ENCODE data around the gene HOXC9. TPM values are rescaled to one million over a fixed set of nuclear protein-coding genes. Genes with fewer than 3 reads are reported as not detected.

HOXC9 gene
- total and polyA plus RNA-seq, 2 of the 8 experiments (the other 6 are each of a cell fraction or from before 2014, with no cell fraction given), result not detected

- H3K4me2 ChIP-seq (ENCODE audit: insufficient read depth in 1 of 2, low read depth in 2 of 2, low read length in 2 of 2), result no peak overlapping the region
- no peak overlapping the region for H4K91ac ChIP-seq (replicated peaks; ENCODE audit: insufficient read length, low read length)
- H3K4me1 ChIP-seq (replicated peaks in 1 of 4; ENCODE audit: control insufficient read depth in 3 of 4, insufficient read depth in 4 of 4, low read length in 3 of 4), result peaks cover 0 to 12% (median 4%) of the 10 kb centered on the region in 4 experiments; a peak in 6 of 7 replicates
- H2AK5ac ChIP-seq (ENCODE audit: low read depth, low read length), result peak overlapping the region; percentile 60
- H2BK15ac ChIP-seq (ENCODE audit: low read length), result no peak overlapping the region; the same call in 1 of the 2 replicates
- H3K27ac ChIP-seq (ENCODE audit: low read depth, low read length), result no peak overlapping the region
- no peak overlapping the region for H2BK20ac ChIP-seq (ENCODE audit: low read length)
- H4K20me1 ChIP-seq (replicated peaks in 1 of 2; ENCODE audit: control insufficient read depth in 1 of 2, insufficient read depth in 2 of 2, low read length in 2 of 2), result peaks cover 10 to 31% of the 10 kb centered on the region in 2 experiments
- ChIA-PET POLR2A (ENCODE audit: partially characterized antibody) (interaction anchor here (0.8 to 1.5 kb wide), 2 partner anchors 21 to 36 kb away, joined by 4 read pairs; partner anchors contain the start of genes HOXC10 and HOXC9), CTCF (ENCODE audit: partially characterized antibody) (interaction anchor here (0.7 to 12.5 kb wide), 11 partner anchors 10 to 189 kb away, joined by 3 to 172 read pairs (median 4); partner anchors contain the start of genes HOXC11, HOXC5 and HOXC8)
- no peak overlapping the region for H4K5ac ChIP-seq (ENCODE audit: insufficient read length, low read depth, low read length)
- no peak overlapping the region for H3K18ac ChIP-seq (ENCODE audit: extremely low read depth, low read length)
- H2AFZ ChIP-seq (ENCODE audit: low read length), result no peak overlapping the region
- peaks cover 95 to 100% (median 100%) of the 10 kb centered on the region in 4 experiments for H3K27me3 ChIP-seq (replicated peaks in 1 of 4; ENCODE audit: control insufficient read depth in 3 of 4, extremely low read depth in 1 of 4, insufficient read depth in 3 of 4, low read length in 3 of 4)
- H3K79me1 ChIP-seq (ENCODE audit: low read depth, low read length), result no peaks in the 10 kb centered on the region
- H3K9me3 ChIP-seq (ENCODE audit: insufficient read depth in 2 of 2, low read depth in 1 of 2, low read length in 1 of 2), result no peaks in the 10 kb centered on the region
- no peak overlapping the region for H4K8ac ChIP-seq (ENCODE audit: extremely low read depth, insufficient read depth, low read length)
- H3K4me3 ChIP-seq (ENCODE audit: extremely low read depth in 1 of 4, insufficient read depth in 2 of 4, low read depth in 3 of 4, low read length in 4 of 4), result no peak overlapping the region
- FAIRE-seq (no peak), DNase-seq (ENCODE audit: low read depth in 1 of 2, low spot score in 2 of 2) (no peak)
- H3K56ac ChIP-seq (replicated peaks; ENCODE audit: insufficient read length, low read depth, low read length), result no peak overlapping the region
- H2BK120ac ChIP-seq (replicated peaks; ENCODE audit: low read depth, low read length), result no peak overlapping the region
- no peaks in the 10 kb centered on the region; a peak in 1 of 8 replicates for H3K36me3 ChIP-seq (ENCODE audit: control insufficient read depth in 2 of 4, insufficient read depth in 4 of 4, low read length in 3 of 4)
- H2BK12ac ChIP-seq (ENCODE audit: low read depth, low read length), result peak overlapping the region; percentile 60; the same call in 1 of the 2 replicates
- no peak overlapping the region for H3K14ac ChIP-seq (ENCODE audit: insufficient read length)
- H2BK5ac ChIP-seq (ENCODE audit: low read depth, low read length), result no peak overlapping the region
- H3K9ac ChIP-seq (replicated peaks in 1 of 4; ENCODE audit: extremely low read depth in 1 of 4, low read depth in 3 of 4, low read length in 3 of 4), result no peak overlapping the region
- H3K4ac ChIP-seq (replicated peaks; ENCODE audit: insufficient read length, low read depth, low read length), result no peak overlapping the region
- H3K79me2 ChIP-seq (ENCODE audit: control insufficient read depth in 1 of 2, insufficient read depth in 2 of 2, low read length in 2 of 2), result no peaks in the 10 kb centered on the region
- no peak overlapping the region for H3K23ac ChIP-seq (ENCODE audit: insufficient read length)
- peaks cover 3% of the 10 kb centered on the region; the same call in 1 of the 2 replicates for H3K23me2 ChIP-seq (ENCODE audit: low read depth, low read length)
- 29% methylated on average over 23 of the region's 23 CpGs; no CpG with 5 or more reads in 1 of the 2 experiments for WGBS, 2 experiments (ENCODE audit: extremely low coverage in 1 of 2, insufficient coverage in 1 of 2, insufficient read length in 1 of 2, insufficient replicate concordance in 2 of 2, low coverage in 1 of 2, low lambda C conversion rate in 2 of 2, missing lambda C conversion rate in 1 of 2)
- TF ChIP-seq RNF2 (IDR thresholded peaks at IDR 0.05; ENCODE audit: borderline replicate concordance, low read depth, low read length, missing control alignments, poor library complexity, severe bottlenecking) (peak; percentile 69), PHF8 (conservative IDR thresholded peaks at IDR 0.05; ENCODE audit: low read depth, low read length) (no peak), SIN3A (conservative IDR thresholded peaks at IDR 0.05 in 1 of 2, IDR thresholded peaks at IDR 0.05 in 1 of 2; ENCODE audit: low read depth in 1 of 2, low read length in 2 of 2) (no peak), CBX8 (IDR thresholded peaks at IDR 0.05; ENCODE audit: borderline replicate concordance, low read depth, low read length) (0 out of 2 replicates have a peak, but pooled peaks have one; percentile 68), CEBPB (IDR thresholded peaks at IDR 0.05; ENCODE audit: low read depth, low read length) (no peak)
Observed at GRCh38 chr12:54020591-54021405, 20.8 kb downstream of the HOXC9 start.
